NCI-H146 (cell line): ENCODE measurements around the gene RXFP4.
"Not testable (repeated sequence)": the region's sequence is repeated elsewhere in the genome, so short reads cannot be mapped to it uniquely, and the experiment has no call there.

Experiments used
- DNase-seq: peaks from one replicate; lab custom pipeline; 2025; lab: John Stamatoyannopoulos, UW

RXFP4 gene

GRCh38 chr1:155930725-155931124 lies 10.7 kb upstream of the RXFP4 start:
- not testable (repeated sequence) for DNase-seq

GRCh38 chr1:155931332-155932038 lies 10.0 kb upstream of the RXFP4 start:
- DNase-seq = no peak

GRCh38 chr1:155932081-155932480 lies 9.4 kb upstream of the RXFP4 start:
- DNase-seq = no peak

GRCh38 chr1:155932487-155932886 lies 9.0 kb upstream of the RXFP4 start:
- DNase-seq = no peak

GRCh38 chr1:155933591-155934096 lies 7.8 kb upstream of the RXFP4 start:
- peak; percentile 13 for DNase-seq

- DNase-seq = peak; percentile 99
Observed at GRCh38 chr1:155934097-155934935, 7.1 kb upstream of the RXFP4 start, which contains the start of gene KHDC4. TSS of gene KHDC4 (minus strand) at chr1:155934413. CDS start at chr1:155934373, 40 bp downstream.

- DNase-seq = peak; percentile 29
Observed at GRCh38 chr1:155934936-155935590, 6.4 kb upstream of the RXFP4 start.

- DNase-seq = peak; percentile 53
Observed at GRCh38 chr1:155938220-155938627, 3.2 kb upstream of the RXFP4 start.

GRCh38 chr1:155940482-155940992 lies 901 bp upstream of the RXFP4 start:
- no peak for DNase-seq

- no peak for DNase-seq
Observed at GRCh38 chr1:155941845-155942531, 550 bp downstream of the RXFP4 start.

GRCh38 chr1:155942578-155943141 lies 1.2 kb downstream of the RXFP4 start:
- no peak for DNase-seq

GRCh38 chr1:155944444-155944799 lies 3.0 kb downstream of the RXFP4 start:
- peak; percentile 46 for DNase-seq

- no peak for DNase-seq
Observed at GRCh38 chr1:155946633-155947219, 5.3 kb downstream of the RXFP4 start.

GRCh38 chr1:155947292-155947691 lies 5.9 kb downstream of the RXFP4 start:
- no peak for DNase-seq

- no peak for DNase-seq
Observed at GRCh38 chr1:155947741-155948140, 6.3 kb downstream of the RXFP4 start.

- DNase-seq = no peak
Observed at GRCh38 chr1:155950829-155951228, 9.4 kb downstream of the RXFP4 start.

- DNase-seq = no peak
Observed at GRCh38 chr1:155951753-155952504, 10.5 kb downstream of the RXFP4 start.

GRCh38 chr1:155952505-155952890 lies 11.1 kb downstream of the RXFP4 start:
- no peak for DNase-seq

- DNase-seq = no peak
Observed at GRCh38 chr1:155954645-155955044, 13.2 kb downstream of the RXFP4 start.

- no peak for DNase-seq
Observed at GRCh38 chr1:155957411-155957915, 16.0 kb downstream of the RXFP4 start.
